ENCODE data around the gene PICK1. TPM values are rescaled to one million over a fixed set of nuclear protein-coding genes. Genes with fewer than 3 reads are reported as not detected.

PICK1 gene
- total and polyA plus RNA-seq, 2 of the 8 experiments (the other 6 are each of a cell fraction or from before 2014, with no cell fraction given): 20.4 to 22.9 TPM

- H3K4me2 ChIP-seq (ENCODE audit: insufficient read depth in 1 of 2, low read depth in 2 of 2, low read length in 2 of 2): no peak overlapping the region
- peaks cover 0 to 9% (median 7%) of the 10 kb centered on the region in 4 experiments; a peak in 3 of 7 replicates for H3K4me1 ChIP-seq (replicated peaks in 1 of 4; ENCODE audit: control insufficient read depth in 3 of 4, insufficient read depth in 4 of 4, low read length in 3 of 4)
- H3K14ac ChIP-seq (ENCODE audit: insufficient read length): no peak overlapping the region
- no peak overlapping the region for H2BK15ac ChIP-seq (ENCODE audit: low read length)
- no peak overlapping the region for H3K4me3 ChIP-seq (ENCODE audit: extremely low read depth in 1 of 4, insufficient read depth in 2 of 4, low read depth in 3 of 4, low read length in 4 of 4)
- no peak overlapping the region for H3K9ac ChIP-seq (replicated peaks in 1 of 4; ENCODE audit: extremely low read depth in 1 of 4, low read depth in 3 of 4, low read length in 3 of 4)
- H3K56ac ChIP-seq (replicated peaks; ENCODE audit: insufficient read length, low read depth, low read length): no peak overlapping the region
- H3K23ac ChIP-seq (ENCODE audit: insufficient read length): no peak overlapping the region
- H3K36me3 ChIP-seq (ENCODE audit: control insufficient read depth in 2 of 4, insufficient read depth in 4 of 4, low read length in 3 of 4): no peaks in the 10 kb centered on the region
- 93% methylated on average over 8 of the region's 15 CpGs; no CpG with 5 or more reads in 1 of the 2 experiments for WGBS, 2 experiments (ENCODE audit: extremely low coverage in 1 of 2, insufficient coverage in 1 of 2, insufficient read length in 1 of 2, insufficient replicate concordance in 2 of 2, low coverage in 1 of 2, low lambda C conversion rate in 2 of 2, missing lambda C conversion rate in 1 of 2)
- FAIRE-seq (no peak), DNase-seq (ENCODE audit: low read depth in 1 of 2, low spot score in 2 of 2) (no peak)
- no peak overlapping the region for H3K18ac ChIP-seq (ENCODE audit: extremely low read depth, low read length)
- H3K79me2 ChIP-seq (ENCODE audit: control insufficient read depth in 1 of 2, insufficient read depth in 2 of 2, low read length in 2 of 2): no peaks in the 10 kb centered on the region
- no peak overlapping the region for H2BK120ac ChIP-seq (replicated peaks; ENCODE audit: low read depth, low read length)
- H3K4ac ChIP-seq (replicated peaks; ENCODE audit: insufficient read length, low read depth, low read length): no peak overlapping the region
- H2BK12ac ChIP-seq (ENCODE audit: low read depth, low read length): no peak overlapping the region
- CTCF ChIA-PET (ENCODE audit: partially characterized antibody): interaction anchor here (0.6 to 10.2 kb wide), 9 partner anchors 8 to 93 kb away, joined by 3 to 194 read pairs (median 7); partner anchors contain the start of gene MAFF
- H4K5ac ChIP-seq (ENCODE audit: insufficient read length, low read depth, low read length): no peak overlapping the region
- H3K27ac ChIP-seq (ENCODE audit: low read depth, low read length): no peak overlapping the region
- H4K20me1 ChIP-seq (replicated peaks in 1 of 2; ENCODE audit: control insufficient read depth in 1 of 2, insufficient read depth in 2 of 2, low read length in 2 of 2): no peaks in the 10 kb centered on the region
- H2BK20ac ChIP-seq (ENCODE audit: low read length): no peak overlapping the region
- no peak overlapping the region for H2BK5ac ChIP-seq (ENCODE audit: low read depth, low read length)
- peak overlapping the region; percentile 11; the same call in 1 of the 2 replicates for H4K8ac ChIP-seq (ENCODE audit: extremely low read depth, insufficient read depth, low read length)
- H2AFZ ChIP-seq (ENCODE audit: low read length): no peak overlapping the region
- POLR2A ChIA-PET (ENCODE audit: partially characterized antibody): interaction anchor here (0.6 to 1.2 kb wide), 3 partner anchors 8 to 163 kb away, joined by 3 read pairs; no protein-coding TSS in a partner anchor
- H3K27me3 ChIP-seq (replicated peaks in 1 of 4; ENCODE audit: control insufficient read depth in 3 of 4, extremely low read depth in 1 of 4, insufficient read depth in 3 of 4, low read length in 3 of 4): no peaks in the 10 kb centered on the region
- H3K23me2 ChIP-seq (ENCODE audit: low read depth, low read length): 0 out of 2 replicates have a peak, but pooled peaks cover 1% of the 10 kb centered on the region
- no peaks in the 10 kb centered on the region for H3K9me3 ChIP-seq (ENCODE audit: insufficient read depth in 2 of 2, low read depth in 1 of 2, low read length in 1 of 2)
- no peak overlapping the region for H2AK5ac ChIP-seq (ENCODE audit: low read depth, low read length)
- no peak overlapping the region for H4K91ac ChIP-seq (replicated peaks; ENCODE audit: insufficient read length, low read length)
- H3K79me1 ChIP-seq (ENCODE audit: low read depth, low read length): no peaks in the 10 kb centered on the region
- TF ChIP-seq MAX (IDR thresholded peaks at IDR 0.05): no peak
- no peak for TF ChIP-seq NANOG (IDR thresholded peaks at IDR 0.05; ENCODE audit: insufficient read depth, low read depth, low read length, poor library complexity, severe bottlenecking)
- TF ChIP-seq USF2 (IDR thresholded peaks at IDR 0.05; ENCODE audit: low read length): no peak
- TF ChIP-seq GABPA (IDR thresholded peaks at IDR 0.05; ENCODE audit: borderline replicate concordance, insufficient read depth, low read length): no peak
- TF ChIP-seq TBP (IDR thresholded peaks at IDR 0.05; ENCODE audit: low read depth, low read length): no peak
- no peak for TF ChIP-seq EGR1 (IDR thresholded peaks at IDR 0.05; ENCODE audit: borderline replicate concordance, low read depth, low read length)
- TF ChIP-seq SIX5 (IDR thresholded peaks at IDR 0.05; ENCODE audit: low read depth, low read length): no peak
- no peak for TF ChIP-seq SAP30 (IDR thresholded peaks at IDR 0.05; ENCODE audit: insufficient read depth, insufficient replicate concordance, low read length)
- no peak for TF ChIP-seq POLR2AphosphoS5 (IDR thresholded peaks at IDR 0.05; ENCODE audit: low read depth, low read length)
- TF ChIP-seq EZH2 (IDR thresholded peaks at IDR 0.05; ENCODE audit: low read depth, low read length, severe bottlenecking): no peak
- TF ChIP-seq POU5F1 (IDR thresholded peaks at IDR 0.05; ENCODE audit: low read depth, low read length): no peak
Observed at GRCh38 chr22:38108561-38109319, 51.5 kb downstream of the PICK1 start.
